Lung (tissue), 12 donors: ENCODE data around the gene SDF2. TPM values are rescaled to one million over a fixed set of nuclear protein-coding genes. Genes with fewer than 3 reads are reported as not detected.

ENCODE experiments used
- ATAC-seq: fragments of 200-7000 bp; cut with Tn5 transposase; one replicate; pipeline ENCODE4 v1.9.1; 2020; ENCODE audit warnings: moderate number of reproducible peaks; ENCODE audit not compliant: insufficient read depth, low FRiP score
- DNase-seq, 3 donors: peaks; one replicate each; pipeline ENCODE4 v3.0.0-alpha.2; 2013 to 2017
- H3K27ac ChIP-seq, 2 donors: one replicate each; pipeline ENCODE4 v1.5.1; 2013; ENCODE audit warnings: mild to moderate bottlenecking in 2 of 2, moderate library complexity in 2 of 2, control low read depth in 1 of 2, inconsistent platforms in 1 of 2, low read depth in 1 of 2, low read length in 1 of 2
- H3K27me3 ChIP-seq, 3 donors: one replicate each; pipeline ENCODE4 v1.5.1; 2013; ENCODE audit warnings: low read length in 2 of 3; ENCODE audit not compliant: control insufficient read depth in 3 of 3, insufficient read depth in 3 of 3
- H3K36me3 ChIP-seq, 4 donors: one replicate each; pipeline ENCODE4 v1.5.1; 2013; ENCODE audit warnings: low read length in 4 of 4, mild to moderate bottlenecking in 1 of 4, moderate library complexity in 1 of 4; ENCODE audit not compliant: control insufficient read depth in 4 of 4, insufficient read depth in 4 of 4
- H3K4me1 ChIP-seq, 5 donors: one replicate each; pipeline ENCODE4 v1.5.1; 2013; ENCODE audit warnings: low read length in 5 of 5, mild to moderate bottlenecking in 2 of 5, moderate library complexity in 1 of 5; ENCODE audit not compliant: control insufficient read depth in 5 of 5, insufficient read depth in 5 of 5
- H3K4me3 ChIP-seq: one replicate; pipeline ENCODE4 v1.5.1; 2013; ENCODE audit warnings: mild to moderate bottlenecking, control low read depth, moderate library complexity
- H3K9ac ChIP-seq, 2 donors: one replicate each; pipeline ENCODE4 v1.5.1; 2013; ENCODE audit warnings: low read length in 2 of 2, control low read depth in 1 of 2; ENCODE audit not compliant: insufficient read depth in 1 of 2
- H3K9me3 ChIP-seq, 4 donors: one replicate each; pipeline ENCODE4 v1.5.1; 2013; ENCODE audit warnings: low read length in 3 of 4, mild to moderate bottlenecking in 1 of 4, moderate library complexity in 1 of 4; ENCODE audit not compliant: control insufficient read depth in 4 of 4, insufficient read depth in 3 of 4
- CTCF ChIP-seq: IDR thresholded peaks from 2 replicates; pipeline ENCODE4 v1.5.1; 2012; ENCODE audit warnings: mild to moderate bottlenecking; ENCODE audit errors: control extremely low read depth, extremely low read depth
- WGBS, 2 donors: extraction: QIAGEN DNeasy Blood & Tissue Kit; methylation state at CpG; one replicate each; pipeline ENCODE4 v1.1.7; 2013; 5-methylcytosine and 5-hydroxymethylcytosine counted together
- polyA plus RNA-seq, 2 donors: library from polyadenylated mRNA; stranded (reverse); fragments of 200-250 nt; gene quantifications; one replicate each; pipeline ENCODE4 v1.2.1, GENCODE V29; 2013
- total RNA-seq, 2 donors: library from RNA; depleted of rRNA in 1 of 2; stranded (reverse); fragments of >200 nt in 1 of 2; gene quantifications; one replicate each; pipeline ENCODE4 v1.2.1, GENCODE V29; 2014 to 2021
- donor health status: control.
- donor health status: control.
- donor health status: Bipolar disorder and iron deficiency.
- donor health status: healthy.
- donor health status: DM: yes; HTN: yes; CAD: no.

Gene SDF2
- total and polyA plus RNA-seq, 4 donors = 36.5 to 73.3 (median 48.5) TPM

- WGBS, 2 donors = 96 to 97% methylated on average over 4 of the region's 4 CpGs
- DNase-seq (no peak), ATAC-seq (no peak)
- Histone ChIP-seq H3K4me3 (no peak overlapping the region), H3K9me3 (no peaks in the 10 kb centered on the region), H3K9ac (no peak overlapping the region), H3K27ac (no peak overlapping the region), H3K36me3 (peaks cover 56 to 73% (median 65%) of the 10 kb centered on the region in 4 donors), H3K4me1 (peaks cover 0 to 3% (median 0%) of the 10 kb centered on the region in 5 donors), H3K27me3 (no peaks in the 10 kb centered on the region)
- no peak for TF ChIP-seq CTCF
These were observed 26.8 kb upstream of the SDF2 start for GRCh38 chr17:28688481-28688880.

- no peak for ATAC-seq
- H3K36me3 ChIP-seq = peaks cover 77 to 84% (median 79%) of the 10 kb centered on the region in 4 donors
These were observed 24.6 kb upstream of the SDF2 start for GRCh38 chr17:28686296-28686695.

GRCh38 chr17:28685366-28685765 is 23.7 kb upstream of the SDF2 start:
- H3K27ac ChIP-seq = no peak overlapping the region
- H3K4me3 ChIP-seq = no peak overlapping the region
- H3K9ac ChIP-seq = no peak overlapping the region
- no peaks in the 10 kb centered on the region for H3K27me3 ChIP-seq
- peaks cover 0 to 3% (median 0%) of the 10 kb centered on the region in 5 donors for H3K4me1 ChIP-seq
- DNase-seq = no peak
- H3K9me3 ChIP-seq = no peaks in the 10 kb centered on the region
- no peak for TF ChIP-seq CTCF
- WGBS, 2 donors = 94 to 96% methylated on average over 5 of the region's 5 CpGs
- ATAC-seq = no peak
- peaks cover 69 to 82% (median 80%) of the 10 kb centered on the region in 4 donors for H3K36me3 ChIP-seq

More at GRCh38 chr17:28686296-28686695, 24.6 kb upstream of the SDF2 start:
- DNase-seq = no peak
- Histone ChIP-seq H3K27me3 (no peaks in the 10 kb centered on the region), H3K4me1 (peaks cover 0 to 3% (median 0%) of the 10 kb centered on the region in 5 donors), H3K9ac (no peak overlapping the region), H3K9me3 (no peaks in the 10 kb centered on the region), H3K27ac (no peak overlapping the region), H3K4me3 (no peak overlapping the region)
- 90 to 96% methylated on average over 4 of the region's 4 CpGs for WGBS, 2 donors
- no peak for TF ChIP-seq CTCF

- no peaks in the 10 kb centered on the region for H3K9me3 ChIP-seq
- H3K27ac ChIP-seq = no peak overlapping the region
- no peak overlapping the region for H3K9ac ChIP-seq
- no peak for TF ChIP-seq CTCF
- no peaks in the 10 kb centered on the region for H3K27me3 ChIP-seq
- no peak overlapping the region for H3K4me3 ChIP-seq
- ATAC-seq (no peak), DNase-seq (peak; percentile 70 to 91 (median 87))
- peaks cover 65 to 81% (median 76%) of the 10 kb centered on the region in 4 donors for H3K36me3 ChIP-seq
- H3K4me1 ChIP-seq = peaks cover 0 to 3% (median 0%) of the 10 kb centered on the region in 5 donors
- 60 to 80% methylated on average over 3 of the region's 3 CpGs for WGBS, 2 donors
These were observed 23.3 kb upstream of the SDF2 start for GRCh38 chr17:28684963-28685362.
